ENCODE results near the gene MYZAP.

The MYZAP gene, protein sequence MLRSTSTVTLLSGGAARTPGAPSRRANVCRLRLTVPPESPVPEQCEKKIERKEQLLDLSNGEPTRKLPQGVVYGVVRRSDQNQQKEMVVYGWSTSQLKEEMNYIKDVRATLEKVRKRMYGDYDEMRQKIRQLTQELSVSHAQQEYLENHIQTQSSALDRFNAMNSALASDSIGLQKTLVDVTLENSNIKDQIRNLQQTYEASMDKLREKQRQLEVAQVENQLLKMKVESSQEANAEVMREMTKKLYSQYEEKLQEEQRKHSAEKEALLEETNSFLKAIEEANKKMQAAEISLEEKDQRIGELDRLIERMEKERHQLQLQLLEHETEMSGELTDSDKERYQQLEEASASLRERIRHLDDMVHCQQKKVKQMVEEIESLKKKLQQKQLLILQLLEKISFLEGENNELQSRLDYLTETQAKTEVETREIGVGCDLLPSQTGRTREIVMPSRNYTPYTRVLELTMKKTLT

GRCh38 chr15:57591822-57592367, at the start of gene MYZAP:
Gene MYZAP, plus strand, starts transcription at chr15:57591904. Its CDS starts 131 bp downstream, at chr15:57592035.
- no peak for DNase-seq (ENCODE audit: low spot score)

GRCh38 chr15:57542505-57542817, 49.2 kb upstream of the MYZAP start:
- no peak for DNase-seq (ENCODE audit: low spot score)

- DNase-seq (ENCODE audit: low spot score): no peak
Observed at GRCh38 chr15:57544848-57545480, 46.7 kb upstream of the MYZAP start.

- DNase-seq (ENCODE audit: low spot score): no peak
Observed at GRCh38 chr15:57545995-57546394, 45.7 kb upstream of the MYZAP start.

DNA sequence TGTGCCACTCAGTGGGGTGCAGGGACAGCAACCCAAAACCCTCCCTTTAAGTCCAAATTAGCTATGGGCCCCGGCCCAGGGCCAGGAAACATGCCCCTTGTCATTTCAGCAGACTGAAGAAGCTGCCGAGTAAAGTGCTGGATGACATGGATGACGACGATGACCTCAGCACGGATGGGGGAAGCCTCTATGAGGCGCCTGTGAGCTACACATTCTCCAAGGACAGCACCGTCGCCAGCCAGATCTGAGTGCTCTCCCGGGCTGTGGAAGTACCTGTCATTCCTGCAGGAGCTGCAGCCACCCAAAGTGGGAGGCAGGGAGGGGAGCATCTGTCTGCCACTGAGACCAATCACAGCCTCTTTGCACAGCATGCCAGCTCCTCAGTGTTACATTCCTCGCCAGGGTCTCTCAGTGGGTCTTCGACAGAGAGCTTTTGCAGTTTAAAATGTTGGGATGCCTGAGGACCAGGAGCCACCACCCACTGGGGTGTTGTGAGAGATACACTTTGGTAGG, 44.4 kb upstream of the MYZAP start:
- DNase-seq (ENCODE audit: low spot score): no peak

- no peak for DNase-seq (ENCODE audit: low spot score)
Observed at GRCh38 chr15:57548351-57548750, 43.4 kb upstream of the MYZAP start.

DNA sequence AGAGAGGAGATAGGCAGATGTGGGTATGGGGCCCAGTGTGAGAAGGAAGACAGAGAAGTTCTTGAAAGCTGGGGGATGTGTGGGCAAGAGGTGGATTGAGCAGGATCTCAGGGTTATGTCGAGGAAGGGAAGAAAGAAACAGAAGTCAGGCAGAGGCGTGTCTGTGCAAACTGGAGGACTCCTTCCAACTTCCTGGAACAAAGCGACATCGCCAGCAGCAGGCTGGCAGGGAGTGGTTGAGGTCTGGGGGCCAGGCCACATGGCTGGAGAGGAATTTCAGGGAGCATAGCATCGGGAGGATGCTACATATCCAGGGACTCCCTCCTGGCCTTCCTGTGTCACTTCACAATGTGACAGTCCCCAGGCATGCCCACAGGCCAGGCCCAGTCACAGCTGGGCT, 42.9 kb upstream of the MYZAP start:
- no peak for DNase-seq (ENCODE audit: low spot score)

- no peak for DNase-seq (ENCODE audit: low spot score)
Observed at GRCh38 chr15:57549935-57550334, 41.8 kb upstream of the MYZAP start.

- DNase-seq (ENCODE audit: low spot score): no peak
Observed at GRCh38 chr15:57550640-57551039, 41.1 kb upstream of the MYZAP start.

GRCh38 chr15:57551715-57552677, 39.7 kb upstream of the MYZAP start:
- no peak for DNase-seq (ENCODE audit: low spot score)

DNA sequence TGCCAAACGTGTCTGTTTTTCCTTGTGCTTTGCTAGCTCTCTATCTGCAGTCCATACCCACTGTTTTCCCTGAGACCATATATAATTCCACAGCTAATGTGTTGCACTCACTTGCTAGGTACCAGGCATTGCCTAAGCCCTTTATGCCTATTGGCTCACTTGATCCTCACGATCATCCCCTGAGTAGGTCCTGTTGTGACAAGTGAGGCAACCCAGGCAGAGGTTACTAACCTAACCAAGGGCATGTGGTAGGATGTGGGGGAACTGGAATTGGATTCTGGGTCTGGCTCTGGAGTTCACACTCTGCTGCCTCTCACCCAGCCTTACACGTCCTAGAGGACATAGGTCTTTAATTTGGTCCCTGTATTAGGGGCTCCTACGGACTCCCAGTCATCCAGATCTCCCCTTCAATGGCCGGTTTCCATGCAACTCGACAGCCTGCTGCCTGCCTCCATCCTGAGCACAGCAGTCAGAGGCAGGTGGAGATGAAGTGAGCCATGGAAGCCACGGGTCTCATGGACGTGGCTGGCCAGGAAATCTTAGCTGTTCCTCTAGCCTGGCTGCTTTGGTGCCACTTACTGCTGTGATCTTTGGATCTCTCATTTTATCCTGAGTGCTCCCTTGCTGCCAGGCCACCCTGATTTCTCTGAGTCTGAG, 38.9 kb upstream of the MYZAP start:
- no peak for DNase-seq (ENCODE audit: low spot score)

- no peak for DNase-seq (ENCODE audit: low spot score)
Observed at GRCh38 chr15:57553526-57553925, 38.2 kb upstream of the MYZAP start.

- no peak for DNase-seq (ENCODE audit: low spot score)
Observed at GRCh38 chr15:57554063-57554811, 37.5 kb upstream of the MYZAP start.

- no peak for DNase-seq (ENCODE audit: low spot score)
Observed at GRCh38 chr15:57554812-57555179, 36.9 kb upstream of the MYZAP start.

DNA sequence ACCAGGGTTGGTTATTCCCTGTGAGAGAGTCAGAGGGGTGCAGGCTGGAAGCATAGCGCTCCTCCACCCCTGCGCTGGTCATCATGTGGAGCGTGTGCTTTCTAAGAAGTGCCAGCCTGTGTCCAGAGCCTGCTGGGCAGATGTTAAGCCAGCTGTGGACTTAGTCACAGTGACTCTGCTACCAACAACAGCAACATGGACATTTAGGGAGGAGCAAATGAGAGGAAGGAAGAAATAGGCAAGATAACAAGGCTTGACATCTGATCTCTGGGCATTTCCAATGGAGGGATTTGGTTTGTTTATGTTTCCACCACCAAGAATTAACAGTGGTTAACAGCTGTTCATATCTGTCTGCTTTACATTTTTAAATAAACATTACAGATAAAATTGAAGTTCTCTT, 36.4 kb upstream of the MYZAP start:
- DNase-seq (ENCODE audit: low spot score): no peak

DNA sequence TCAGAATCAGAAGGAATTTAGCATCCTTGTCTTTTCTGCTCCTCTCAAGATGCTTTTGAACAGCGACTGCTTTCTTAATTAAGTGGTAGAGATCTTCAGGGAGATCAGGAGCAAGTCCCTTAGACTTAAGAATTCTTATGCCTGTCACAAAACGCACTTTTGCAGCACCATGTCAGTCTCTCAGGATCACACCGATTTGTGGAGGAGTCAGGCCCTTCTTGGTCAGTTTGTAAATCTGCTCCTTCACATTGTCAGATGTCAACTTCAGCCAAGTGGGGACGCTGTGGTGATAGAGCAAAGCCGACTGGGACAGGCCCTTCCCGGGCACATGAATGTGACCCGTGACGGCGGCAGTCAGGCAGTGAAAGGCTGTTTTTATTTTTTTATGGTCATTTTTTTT, 35.7 kb upstream of the MYZAP start:
- DNase-seq (ENCODE audit: low spot score): no peak

DNA sequence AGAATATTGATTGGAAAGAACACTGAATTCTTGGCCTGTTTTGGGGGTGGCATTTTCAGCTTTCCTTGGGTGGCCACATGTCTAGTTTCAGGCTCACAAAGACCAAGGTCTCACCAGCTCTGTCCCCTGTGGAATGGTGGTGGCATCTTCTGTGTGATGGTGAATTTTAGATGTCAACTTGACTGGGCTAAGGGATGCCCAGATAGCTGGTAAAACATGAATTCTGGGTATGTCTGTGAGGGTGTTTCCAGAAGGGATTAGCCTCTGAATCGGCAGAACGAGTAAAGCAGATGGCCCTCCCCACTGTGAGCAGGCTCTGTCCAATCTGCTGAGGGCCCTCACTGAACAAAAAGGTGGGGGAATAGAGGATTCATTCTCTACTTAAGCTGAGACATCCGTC, 34.4 kb upstream of the MYZAP start:
- no peak for DNase-seq (ENCODE audit: low spot score)

- DNase-seq (ENCODE audit: low spot score): no peak
Observed at GRCh38 chr15:57557810-57558209, 33.9 kb upstream of the MYZAP start.

GRCh38 chr15:57559875-57560274, 31.8 kb upstream of the MYZAP start:
- DNase-seq (ENCODE audit: low spot score): peak; percentile 74

DNA sequence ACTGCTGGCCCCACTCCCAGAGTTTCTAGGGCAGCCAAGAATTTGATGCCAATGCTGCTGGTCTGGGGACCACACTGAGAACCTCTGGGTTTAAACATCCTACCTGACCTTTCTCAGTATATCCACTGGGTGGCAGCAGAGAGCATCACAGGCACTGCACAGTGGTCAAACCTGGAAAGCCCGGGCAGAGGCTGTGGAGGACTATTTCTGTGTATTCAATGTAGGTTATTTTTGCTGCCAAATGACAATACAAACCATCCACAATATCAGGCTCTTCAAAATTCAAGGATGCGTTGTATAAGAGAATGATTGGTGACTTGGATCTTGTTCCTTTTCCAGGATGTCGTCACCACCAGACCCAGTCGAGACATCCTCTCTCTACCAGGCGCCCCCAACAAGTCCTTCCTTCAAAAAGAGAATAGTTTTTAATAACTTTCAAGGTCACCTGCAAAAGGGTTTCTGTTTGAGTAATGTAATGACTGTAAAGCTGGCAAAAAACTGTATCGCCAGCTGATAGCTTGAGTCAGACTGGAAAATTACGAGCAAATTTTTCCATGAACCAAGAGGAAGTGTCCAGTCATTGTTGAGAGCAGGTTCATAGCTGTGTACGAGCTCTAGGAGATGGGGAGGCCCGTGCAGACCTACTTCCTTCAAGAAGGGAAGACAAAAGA, 30.5 kb upstream of the MYZAP start:
- peak; percentile 83 for DNase-seq (ENCODE audit: low spot score)
